Kidney epithelial cell (primary cell): ENCODE data around the gene ZNF804B. TPM values are rescaled to one million over a fixed set of nuclear protein-coding genes. Genes with fewer than 3 reads are reported as not detected.

ENCODE experiments used
- DNase-seq: peaks from one replicate; pipeline ENCODE4 v3.0.0-alpha.2; 2010; ENCODE audit warnings: low read depth
- H3K27me3 ChIP-seq: 2 replicates; pipeline ENCODE4 v1.6.0; 2011; ENCODE audit warnings: low read length; ENCODE audit not compliant: control insufficient read depth, insufficient read depth
- H3K36me3 ChIP-seq: 2 replicates; pipeline ENCODE4 v1.5.1; 2011; ENCODE audit warnings: low read length; ENCODE audit not compliant: control insufficient read depth, insufficient read depth
- H3K4me3 ChIP-seq: 2 replicates; pipeline ENCODE4 v1.5.1; 2011; ENCODE audit warnings: low read depth, mild to moderate bottlenecking, control low read depth, low read length
- total RNA-seq: library from RNA; depleted of rRNA; stranded (reverse); fragments of >200 nt; gene quantifications from 2 replicates; pipeline ENCODE4 v1.2.3, GENCODE V29; 2015
- TF ChIP-seq, protein P1 (sequence below): IDR thresholded peaks from 2 replicates; pipeline ENCODE4 v1.5.1; 2011; ENCODE audit warnings: mild to moderate bottlenecking, moderate library complexity, low read length, control low read depth, inconsistent platforms; ENCODE audit not compliant: insufficient read depth, poor library complexity, severe bottlenecking

Gene ZNF804B
- total RNA-seq, 1 donor from 2014 or later = not detected

DNA sequence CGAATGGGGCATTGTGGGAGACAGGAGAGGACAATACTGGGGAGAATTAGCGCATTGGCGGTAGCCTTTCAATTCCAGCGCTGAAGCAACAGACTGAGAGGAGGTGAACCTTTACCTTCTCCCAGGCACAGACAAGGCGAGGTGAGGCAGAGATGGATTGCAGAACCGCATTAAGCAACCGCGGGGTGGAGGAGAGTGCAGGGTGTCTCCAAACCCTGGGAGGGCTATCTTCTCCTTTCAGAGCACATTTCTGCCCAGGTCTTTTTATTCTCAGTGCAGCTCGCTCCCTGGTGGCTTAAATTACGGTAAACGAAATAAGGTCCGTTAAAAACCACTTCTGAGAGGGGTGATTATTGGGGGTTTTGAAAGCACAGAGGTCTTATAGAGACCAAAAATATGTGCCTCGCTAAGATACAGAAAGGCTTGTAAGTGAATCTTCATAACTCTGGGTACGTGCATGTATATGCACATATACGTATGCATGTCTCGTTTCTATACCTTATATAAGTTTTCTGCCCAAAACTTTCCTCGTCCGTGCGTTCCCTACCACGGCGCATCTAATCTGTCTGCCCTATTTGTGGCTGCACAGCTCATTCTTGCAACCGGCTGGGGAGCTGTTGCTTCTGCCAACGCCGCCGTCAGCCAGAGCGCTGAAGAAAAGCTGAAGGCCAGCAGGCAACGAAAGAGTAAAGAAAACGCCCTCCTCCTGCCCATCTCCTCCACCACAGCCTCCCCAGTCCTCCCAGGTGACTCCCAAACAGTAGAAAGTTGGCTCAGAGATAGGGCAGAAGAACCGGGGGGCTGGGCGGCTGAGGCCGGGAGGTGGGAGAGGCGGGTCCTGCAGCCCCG lies 895 bp upstream of the ZNF804B start:
- no peak for DNase-seq
- Histone ChIP-seq H3K4me3 (peak overlapping the region; percentile 15), H3K36me3 (no peaks in the 10 kb centered on the region), H3K27me3 (peaks cover 23% of the 10 kb centered on the region)
- TF ChIP-seq, protein P1, sequence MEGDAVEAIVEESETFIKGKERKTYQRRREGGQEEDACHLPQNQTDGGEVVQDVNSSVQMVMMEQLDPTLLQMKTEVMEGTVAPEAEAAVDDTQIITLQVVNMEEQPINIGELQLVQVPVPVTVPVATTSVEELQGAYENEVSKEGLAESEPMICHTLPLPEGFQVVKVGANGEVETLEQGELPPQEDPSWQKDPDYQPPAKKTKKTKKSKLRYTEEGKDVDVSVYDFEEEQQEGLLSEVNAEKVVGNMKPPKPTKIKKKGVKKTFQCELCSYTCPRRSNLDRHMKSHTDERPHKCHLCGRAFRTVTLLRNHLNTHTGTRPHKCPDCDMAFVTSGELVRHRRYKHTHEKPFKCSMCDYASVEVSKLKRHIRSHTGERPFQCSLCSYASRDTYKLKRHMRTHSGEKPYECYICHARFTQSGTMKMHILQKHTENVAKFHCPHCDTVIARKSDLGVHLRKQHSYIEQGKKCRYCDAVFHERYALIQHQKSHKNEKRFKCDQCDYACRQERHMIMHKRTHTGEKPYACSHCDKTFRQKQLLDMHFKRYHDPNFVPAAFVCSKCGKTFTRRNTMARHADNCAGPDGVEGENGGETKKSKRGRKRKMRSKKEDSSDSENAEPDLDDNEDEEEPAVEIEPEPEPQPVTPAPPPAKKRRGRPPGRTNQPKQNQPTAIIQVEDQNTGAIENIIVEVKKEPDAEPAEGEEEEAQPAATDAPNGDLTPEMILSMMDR = peak; percentile 9

GRCh38 chr7:88760136-88760515 lies 626 bp downstream of the ZNF804B start:
- Histone ChIP-seq H3K4me3 (no peak overlapping the region), H3K27me3 (peaks cover 23% of the 10 kb centered on the region), H3K36me3 (no peaks in the 10 kb centered on the region)
- TF ChIP-seq, protein P1 = no peak
- no peak for DNase-seq

DNA sequence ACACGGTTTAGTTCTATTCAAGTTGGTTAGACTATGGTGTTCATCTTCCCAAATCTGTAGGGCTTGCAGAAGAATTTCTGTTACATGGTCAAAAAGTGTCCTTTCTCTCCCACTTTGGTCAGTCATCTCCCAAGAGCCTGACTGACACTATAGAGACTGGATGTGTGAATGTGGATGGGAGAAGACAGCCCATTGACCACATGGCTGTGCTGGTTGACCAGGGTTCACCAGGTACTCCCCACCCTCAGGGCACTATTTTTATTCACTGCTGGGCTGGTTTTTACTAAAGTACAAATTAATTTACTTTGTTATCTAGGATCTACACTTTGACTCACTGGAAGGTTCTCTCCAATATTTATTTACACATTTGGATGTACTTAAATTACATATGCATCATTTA lies 2.3 kb downstream of the ZNF804B start:
- Histone ChIP-seq H3K4me3 (no peak overlapping the region), H3K36me3 (no peaks in the 10 kb centered on the region), H3K27me3 (peaks cover 23% of the 10 kb centered on the region)
- TF ChIP-seq, protein P1 = no peak
- DNase-seq = no peak

DNA sequence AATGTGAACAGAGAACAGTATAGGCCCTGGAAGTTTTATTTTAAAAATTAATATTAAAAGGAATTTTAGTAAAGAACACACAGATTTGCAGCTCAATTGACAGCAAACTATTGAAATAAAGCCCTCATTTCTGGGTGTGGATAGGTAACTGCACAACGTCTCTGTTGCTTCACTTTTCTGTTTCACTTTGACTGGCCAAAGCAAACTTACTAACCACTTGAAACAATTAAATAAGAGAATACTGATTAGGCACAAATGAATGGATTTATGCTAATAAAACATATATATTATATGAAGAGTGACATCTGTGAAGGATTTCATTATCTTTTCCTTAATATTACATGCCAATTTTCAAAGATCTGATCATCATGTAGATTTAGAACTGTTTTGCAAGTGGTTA lies 11.9 kb downstream of the ZNF804B start:
- Histone ChIP-seq H3K36me3 (no peaks in the 10 kb centered on the region), H3K27me3 (no peaks in the 10 kb centered on the region), H3K4me3 (no peak overlapping the region)
- DNase-seq = no peak
- TF ChIP-seq, protein P1 = no peak

DNA sequence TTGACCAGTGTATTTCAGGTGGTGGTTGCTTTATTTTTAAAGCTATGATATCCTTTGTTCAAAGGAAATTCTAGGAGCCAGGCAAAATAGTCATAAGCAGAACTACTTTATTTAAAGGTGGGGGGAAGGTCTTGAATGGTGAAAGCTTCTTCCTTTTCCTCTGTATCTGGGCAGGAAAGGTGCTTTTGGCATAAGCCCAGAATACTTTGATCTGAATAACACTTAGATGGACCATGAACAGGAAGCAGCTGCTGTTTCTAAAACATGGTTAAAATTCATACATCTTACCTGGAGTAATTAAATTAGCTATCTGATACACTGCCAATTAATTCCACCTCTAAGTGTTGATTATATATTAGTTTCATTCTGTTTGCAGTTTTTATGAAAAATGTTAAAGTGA lies 13.3 kb downstream of the ZNF804B start:
- TF ChIP-seq, protein P1 = no peak
- H3K4me3 ChIP-seq = no peak overlapping the region
- DNase-seq = no peak
- H3K36me3 ChIP-seq = no peaks in the 10 kb centered on the region
- no peaks in the 10 kb centered on the region for H3K27me3 ChIP-seq

GRCh38 chr7:88775838-88776237 lies 16.3 kb downstream of the ZNF804B start:
- Histone ChIP-seq H3K27me3 (no peaks in the 10 kb centered on the region), H3K36me3 (no peaks in the 10 kb centered on the region), H3K4me3 (no peak overlapping the region)
- TF ChIP-seq, protein P1 = no peak
- DNase-seq = no peak
